22Rv1 (cell line): ENCODE measurements around the gene SLC6A20.

ENCODE experiments used
- H3K27ac ChIP-seq: fragments of 450-650 bp; 2 replicates; pipeline ENCODE4 v1.5.1; 2017
- ZFX ChIP-seq: fragments of 450-650 bp; IDR thresholded peaks from 2 replicates; pipeline ENCODE4 v1.6.1; 2017; ENCODE audit warnings: antibody characterized with exemption, borderline replicate concordance
- TF ChIP-seq, protein P1 (sequence below): fragments of 450-650 bp; IDR thresholded peaks from 2 replicates; pipeline ENCODE4 v1.5.1; 2017; ENCODE audit warnings: mild to moderate bottlenecking

The SLC6A20 gene

DNA sequence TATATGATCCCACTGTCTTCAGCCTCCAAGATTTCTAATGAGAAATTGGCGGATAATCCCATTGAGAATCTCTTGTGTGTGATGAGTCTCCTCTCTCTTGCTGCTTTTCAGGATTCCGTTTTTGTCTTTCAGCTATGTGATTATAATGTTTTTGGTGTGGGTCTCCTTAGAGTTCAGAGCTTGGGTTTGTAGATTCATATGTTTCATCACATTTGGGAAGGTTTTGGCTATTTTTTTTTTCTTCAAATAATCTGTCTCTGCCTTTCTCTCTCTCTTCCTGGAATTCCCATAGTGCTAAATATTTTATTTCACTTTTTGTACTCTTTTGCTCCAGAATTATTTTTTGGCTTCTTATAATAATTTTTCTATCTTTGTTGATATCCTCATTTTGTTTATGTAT is 66.7 kb downstream of the SLC6A20 start:
- TF ChIP-seq, protein P1, sequence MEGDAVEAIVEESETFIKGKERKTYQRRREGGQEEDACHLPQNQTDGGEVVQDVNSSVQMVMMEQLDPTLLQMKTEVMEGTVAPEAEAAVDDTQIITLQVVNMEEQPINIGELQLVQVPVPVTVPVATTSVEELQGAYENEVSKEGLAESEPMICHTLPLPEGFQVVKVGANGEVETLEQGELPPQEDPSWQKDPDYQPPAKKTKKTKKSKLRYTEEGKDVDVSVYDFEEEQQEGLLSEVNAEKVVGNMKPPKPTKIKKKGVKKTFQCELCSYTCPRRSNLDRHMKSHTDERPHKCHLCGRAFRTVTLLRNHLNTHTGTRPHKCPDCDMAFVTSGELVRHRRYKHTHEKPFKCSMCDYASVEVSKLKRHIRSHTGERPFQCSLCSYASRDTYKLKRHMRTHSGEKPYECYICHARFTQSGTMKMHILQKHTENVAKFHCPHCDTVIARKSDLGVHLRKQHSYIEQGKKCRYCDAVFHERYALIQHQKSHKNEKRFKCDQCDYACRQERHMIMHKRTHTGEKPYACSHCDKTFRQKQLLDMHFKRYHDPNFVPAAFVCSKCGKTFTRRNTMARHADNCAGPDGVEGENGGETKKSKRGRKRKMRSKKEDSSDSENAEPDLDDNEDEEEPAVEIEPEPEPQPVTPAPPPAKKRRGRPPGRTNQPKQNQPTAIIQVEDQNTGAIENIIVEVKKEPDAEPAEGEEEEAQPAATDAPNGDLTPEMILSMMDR: no peak
- TF ChIP-seq ZFX: no peak
- H3K27ac ChIP-seq: no peak overlapping the region

DNA sequence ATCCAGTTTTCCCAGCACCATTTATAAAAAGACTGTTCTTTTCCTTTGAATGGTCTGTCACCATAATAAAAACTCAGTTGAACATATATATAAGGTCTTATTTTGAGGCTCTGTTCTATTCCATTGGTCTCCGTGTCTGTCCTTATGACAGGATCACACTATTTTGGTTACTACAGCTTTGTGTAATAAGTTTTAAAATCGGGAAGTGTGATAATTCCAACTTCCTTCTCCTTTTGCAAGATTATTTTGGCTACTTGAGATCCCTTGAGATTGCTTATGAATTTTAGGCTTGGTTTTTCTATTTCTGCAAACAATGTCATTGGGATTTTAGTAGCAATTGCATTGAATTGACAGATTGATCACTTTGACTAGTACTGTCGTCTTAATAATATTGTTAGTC is 71.4 kb downstream of the SLC6A20 start:
- no peak for TF ChIP-seq ZFX
- TF ChIP-seq, protein P1: no peak
- H3K27ac ChIP-seq: no peak overlapping the region

- TF ChIP-seq ZFX: no peak
- TF ChIP-seq, protein P1: no peak
- H3K27ac ChIP-seq: no peak overlapping the region
Measured at GRCh38 chr3:45719655-45720487, 76.5 kb downstream of the SLC6A20 start.

DNA sequence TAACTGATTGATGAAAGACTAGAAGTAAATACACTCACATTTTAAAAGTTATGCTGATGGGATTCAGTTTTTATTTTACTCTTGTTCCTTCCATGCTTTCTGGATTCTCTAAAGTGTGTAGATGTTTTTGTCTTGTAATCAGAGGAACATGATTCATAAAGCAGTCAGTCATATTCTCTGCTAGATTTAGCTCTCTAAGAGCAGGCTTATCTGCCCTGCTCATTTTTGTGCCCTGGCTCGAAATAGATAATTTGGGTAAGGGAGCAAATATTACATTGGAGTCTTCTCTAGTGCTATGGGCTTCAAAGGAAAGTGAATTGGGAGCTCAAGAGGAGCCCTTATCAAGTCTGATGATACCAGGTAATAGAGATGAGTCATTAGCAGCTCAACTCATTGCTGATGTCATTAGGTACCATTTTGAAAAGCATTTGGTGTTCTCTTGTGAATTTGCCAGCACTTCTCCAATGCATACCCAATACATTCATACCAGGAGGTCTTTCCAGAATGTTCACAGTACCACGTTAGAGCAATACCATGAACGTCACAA is 79.5 kb downstream of the SLC6A20 start:
- no peak for TF ChIP-seq ZFX
- TF ChIP-seq, protein P1: no peak
- no peak overlapping the region for H3K27ac ChIP-seq

- TF ChIP-seq, protein P1: no peak
- TF ChIP-seq ZFX: no peak
- H3K27ac ChIP-seq: no peak overlapping the region
Measured at GRCh38 chr3:45715945-45716344, 80.4 kb downstream of the SLC6A20 start.

DNA sequence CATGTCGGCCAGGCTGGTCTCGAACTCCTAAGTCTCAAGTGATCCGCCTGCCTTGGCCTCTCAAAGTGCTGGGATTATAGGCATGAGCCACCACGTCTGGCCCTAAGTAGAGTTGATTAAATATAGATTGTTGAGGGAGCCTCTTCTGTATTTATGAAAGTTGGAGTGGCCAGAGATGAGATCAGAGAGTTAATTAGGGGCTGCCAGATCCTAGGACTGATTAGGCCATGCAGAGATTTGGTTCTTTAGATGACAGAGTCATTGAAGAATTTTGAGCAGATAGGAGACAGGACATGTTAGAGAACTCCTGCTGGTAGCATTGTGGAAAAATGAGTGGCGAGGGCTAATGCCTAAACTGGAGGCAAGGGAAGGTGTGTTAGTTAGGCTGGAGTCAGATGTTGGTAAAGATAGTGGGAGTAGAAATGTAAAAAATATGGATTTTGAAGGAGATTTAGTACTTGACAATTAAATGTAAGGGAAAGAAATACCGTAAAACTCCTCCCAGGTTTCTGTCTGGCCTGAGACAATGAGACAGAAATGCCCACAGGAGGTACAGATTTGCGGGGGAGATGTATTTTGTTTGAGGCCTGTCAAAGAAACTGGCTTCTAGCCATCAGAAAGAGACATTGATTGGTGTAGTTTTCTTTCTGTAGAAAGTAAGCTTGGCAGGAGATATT is 83.8 kb downstream of the SLC6A20 start:
- H3K27ac ChIP-seq: no peak overlapping the region
- TF ChIP-seq, protein P1: no peak
- no peak for TF ChIP-seq ZFX

DNA sequence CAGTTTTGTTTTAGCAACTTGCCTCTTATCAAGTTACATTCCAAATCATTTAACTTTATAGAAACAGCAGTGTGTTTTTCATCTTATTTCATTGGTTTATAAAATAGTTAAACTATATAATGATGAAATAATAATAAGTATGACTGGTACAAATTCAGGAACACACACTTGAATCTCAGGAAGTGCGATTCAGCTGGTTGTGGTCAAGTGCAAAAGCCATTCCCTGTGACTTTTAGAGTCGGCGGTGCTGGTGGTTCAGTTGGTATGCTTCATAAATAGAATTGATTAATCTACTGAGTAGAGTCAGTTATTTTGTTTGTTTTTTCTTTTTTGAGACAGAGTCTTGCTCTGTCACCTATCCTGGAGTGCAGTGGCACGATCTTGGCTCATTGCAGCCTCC is 84.4 kb downstream of the SLC6A20 start:
- no peak for TF ChIP-seq ZFX
- TF ChIP-seq, protein P1: no peak

More for the DNA sequence above, 84.4 kb downstream of the SLC6A20 start:
- no peak overlapping the region for H3K27ac ChIP-seq
